Uterus (tissue), 4 donors: Measurements from ENCODE around the gene TBC1D16. TPM values are rescaled to one million over a fixed set of nuclear protein-coding genes. Genes with fewer than 3 reads are reported as not detected.

Experiments
- DNase-seq, 2 donors: peaks; one replicate each; pipeline ENCODE4 v3.0.0-alpha.2; 2019 to 2020
- H3K27ac ChIP-seq, 2 donors: fragments of 200-600 bp; sonication (generic); 1 replicate in 1 of 2; 2 replicates in 1 of 2; pipeline ENCODE4 v1.5.1; 2016 to 2018
- H3K27me3 ChIP-seq, 2 donors: fragments of 200-600 bp; sonication (generic); one replicate each; pipeline ENCODE4 v1.5.1; 2018 to 2019; ENCODE audit warnings: control low read depth in 1 of 2
- H3K36me3 ChIP-seq, 2 donors: fragments of 200-600 bp; sonication (generic); one replicate each; pipeline ENCODE4 v1.5.1; 2019; ENCODE audit warnings: control low read depth in 1 of 2
- H3K4me1 ChIP-seq, 2 donors: fragments of 200-600 bp; sonication (generic); one replicate each; pipeline ENCODE4 v1.5.1; 2018 to 2019; ENCODE audit warnings: control low read depth in 1 of 2
- H3K4me3 ChIP-seq, 2 donors: fragments of 200-600 bp; sonication (generic); 1 replicate in 1 of 2; 2 replicates in 1 of 2; pipeline ENCODE4 v1.5.1; 2018 to 2019; ENCODE audit warnings: mild to moderate bottlenecking in 1 of 2
- H3K9me3 ChIP-seq, 2 donors: fragments of 200-600 bp; sonication (generic); one replicate each; pipeline ENCODE4 v1.5.1; 2019; ENCODE audit warnings: control low read depth in 1 of 2
- CTCF ChIP-seq, 4 experiments: fragments of 200-600 bp in 2 of 4; fragments of 450-650 bp in 2 of 4; sonication (generic) in 2 of 4; IDR thresholded peaks; one replicate each; pipeline ENCODE4 v1.5.1; 2016 to 2019; ENCODE audit warnings: antibody characterized with exemption in 4 of 4, mild to moderate bottlenecking in 2 of 4, moderate library complexity in 1 of 4
- POLR2A ChIP-seq, 2 donors: fragments of 450-650 bp; IDR thresholded peaks; one replicate each; pipeline ENCODE4 v1.6.1; 2016; ENCODE audit warnings: antibody characterized with exemption in 2 of 2, mild to moderate bottlenecking in 1 of 2, moderate library complexity in 1 of 2
- intact Hi-C: fragments of 100-400 bp; cut with DNase I; formaldehyde crosslinking; loops from one replicate; pipeline ENCODE4 v1.15.1; 2023; ENCODE audit warnings: low total_unique reads
- total RNA-seq, 4 donors: library from RNA; depleted of rRNA in 3 of 4; stranded (reverse); fragments of >200 nt in 3 of 4; gene quantifications; one replicate each; pipeline versions ENCODE4 v1.1.0 to v1.2.4, GENCODE V29; 2014 to 2023
- donor health status: DM: yes; HTN: yes; CAD: no.

The TBC1D16 gene
- total RNA-seq, 4 donors from 2014 or later, result 3.8 to 58.2 (median 18.3) TPM

- Histone ChIP-seq H3K9me3 (no peaks in the 10 kb centered on the region), H3K4me1 (peaks cover 0 to 5% of the 10 kb centered on the region in 2 donors), H3K27ac (no peak overlapping the region), H3K4me3 (no peak overlapping the region), H3K27me3 (no peaks in the 10 kb centered on the region), H3K36me3 (no peaks in the 10 kb centered on the region)
- intact Hi-C loops, result no loop called here
- TF ChIP-seq POLR2A (IDR thresholded peaks at IDR 0.05) (no peak), CTCF (IDR thresholded peaks at IDR 0.05) (no peak)
- DNase-seq, result no peak
Measured at GRCh38 chr17:79888811-79889634, 146.6 kb downstream of the TBC1D16 start.

GRCh38 chr17:79888009-79888540, 147.6 kb downstream of the TBC1D16 start:
- intact Hi-C loops, result no loop called here
- no peaks in the 10 kb centered on the region for H3K36me3 ChIP-seq
- no peaks in the 10 kb centered on the region for H3K27me3 ChIP-seq
- no peaks in the 10 kb centered on the region for H3K9me3 ChIP-seq
- H3K4me3 ChIP-seq, result no peak overlapping the region
- TF ChIP-seq POLR2A (IDR thresholded peaks at IDR 0.05) (no peak), CTCF (IDR thresholded peaks at IDR 0.05) (no peak)
- peaks cover 0 to 5% of the 10 kb centered on the region in 2 donors for H3K4me1 ChIP-seq
- no peak overlapping the region for H3K27ac ChIP-seq
- DNase-seq, result no peak

- intact Hi-C loops, result no loop called here
Measured at GRCh38 chr17:79887451-79887991, 148.2 kb downstream of the TBC1D16 start.

GRCh38 chr17:79883202-79883601, 152.5 kb downstream of the TBC1D16 start:
- no peak for TF ChIP-seq CTCF (IDR thresholded peaks at IDR 0.05)
- no peak for TF ChIP-seq POLR2A (IDR thresholded peaks at IDR 0.05)
- no peak for DNase-seq
- no peaks in the 10 kb centered on the region for H3K9me3 ChIP-seq
- intact Hi-C loops, result no loop called here
- H3K27me3 ChIP-seq, result no peaks in the 10 kb centered on the region
- no peak overlapping the region for H3K4me3 ChIP-seq
- no peaks in the 10 kb centered on the region for H3K4me1 ChIP-seq
- H3K27ac ChIP-seq, result no peak overlapping the region
- no peaks in the 10 kb centered on the region for H3K36me3 ChIP-seq

More at GRCh38 chr17:79887451-79887991, 148.2 kb downstream of the TBC1D16 start:
- H3K4me3 ChIP-seq, result no peak overlapping the region
- H3K27ac ChIP-seq, result no peak overlapping the region
- DNase-seq, result no peak
- TF ChIP-seq CTCF (IDR thresholded peaks at IDR 0.05) (no peak), POLR2A (IDR thresholded peaks at IDR 0.05) (no peak)
- peaks cover 0 to 5% of the 10 kb centered on the region in 2 donors for H3K4me1 ChIP-seq
- H3K27me3 ChIP-seq, result no peaks in the 10 kb centered on the region
- H3K36me3 ChIP-seq, result no peaks in the 10 kb centered on the region
- H3K9me3 ChIP-seq, result no peaks in the 10 kb centered on the region

Other genes starting within 250 kb of the TBC1D16 start
- 10 to 100 TPM in 1 of 4 donors, 1 to 10 TPM in 2, not detected in 1; 1.8 to 10.7 (median 2.6) TPM for gene CBX8, start 238.8 kb downstream of the TBC1D16 start, total RNA-seq
- 1 to 10 TPM in 2 of 4 donors, under 1 TPM in 2; 0.26 to 8.4 (median 3.5) TPM for gene CBX4, start 196.4 kb downstream of the TBC1D16 start, total RNA-seq
- 10 to 100 TPM in 1 of 4 donors, 1 to 10 TPM in 2, under 1 TPM in 1; 0.88 to 16.6 (median 4.8) TPM for gene CCDC40, start 770 bp upstream of the TBC1D16 start, total RNA-seq
- 10 to 100 TPM; 23.1 to 48.3 (median 35.6) TPM for gene GAA, start 65.7 kb upstream of the TBC1D16 start, total RNA-seq
- gene EIF4A3, start 111.3 kb upstream of the TBC1D16 start, total RNA-seq, result 100 to 1,000 TPM in 1 of 4 donors, 10 to 100 TPM in 3; 29.7 to 500 (median 79.1) TPM
- gene CARD14, start 134.2 kb upstream of the TBC1D16 start, total RNA-seq, result 1 to 10 TPM in 1 of 4 donors, under 1 TPM in 1, not detected in 2; 0.43 to 1.4 TPM
- 10 to 100 TPM; 14.4 to 39.7 (median 38.4) TPM for gene SGSH, start 184.5 kb upstream of the TBC1D16 start, total RNA-seq
- gene SLC26A11, start 184.6 kb upstream of the TBC1D16 start, total RNA-seq, result 10 to 100 TPM in 3 of 4 donors, 1 to 10 TPM in 1; 10.0 to 38.7 (median 16.0) TPM
- 100 to 1,000 TPM in 3 of 4 donors, 10 to 100 TPM in 1; 90.5 to 186 (median 142) TPM for gene RNF213, start 225.0 kb upstream of the TBC1D16 start, total RNA-seq